ENCODE results near the gene SPAG9.
"Not testable (repeated sequence)": the region's sequence is repeated elsewhere in the genome, so short reads cannot be mapped to it uniquely, and the experiment has no call there.

Gene SPAG9

GRCh38 chr17:51135956-51136355 lies 15.3 kb upstream of the SPAG9 start:
- DNase-seq, result no peak

GRCh38 chr17:51133365-51133764 lies 12.7 kb upstream of the SPAG9 start:
- no peak for DNase-seq

DNA sequence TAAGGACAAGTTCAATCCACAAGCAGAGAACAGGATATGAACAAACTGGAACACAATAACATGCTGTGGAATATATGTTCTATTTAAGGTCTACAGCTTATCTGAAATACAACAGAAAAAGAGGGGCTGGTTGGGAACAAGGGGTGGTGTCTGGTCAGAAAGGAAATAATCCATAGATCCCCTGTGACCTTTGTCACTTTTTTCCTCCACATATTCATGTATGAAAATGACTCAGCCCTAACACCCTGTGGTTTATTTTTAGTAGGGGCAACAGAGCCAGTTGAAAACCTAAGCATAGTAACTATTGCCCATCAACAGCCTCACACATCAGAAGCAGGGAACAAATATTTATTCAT lies 12.3 kb upstream of the SPAG9 start:
- no peak for DNase-seq

GRCh38 chr17:51128076-51128475 lies 7.4 kb upstream of the SPAG9 start:
- peak in 1 of 2 experiments; percentile 24 for DNase-seq

GRCh38 chr17:51124640-51125503 lies 4.2 kb upstream of the SPAG9 start:
- no peak for DNase-seq

DNA sequence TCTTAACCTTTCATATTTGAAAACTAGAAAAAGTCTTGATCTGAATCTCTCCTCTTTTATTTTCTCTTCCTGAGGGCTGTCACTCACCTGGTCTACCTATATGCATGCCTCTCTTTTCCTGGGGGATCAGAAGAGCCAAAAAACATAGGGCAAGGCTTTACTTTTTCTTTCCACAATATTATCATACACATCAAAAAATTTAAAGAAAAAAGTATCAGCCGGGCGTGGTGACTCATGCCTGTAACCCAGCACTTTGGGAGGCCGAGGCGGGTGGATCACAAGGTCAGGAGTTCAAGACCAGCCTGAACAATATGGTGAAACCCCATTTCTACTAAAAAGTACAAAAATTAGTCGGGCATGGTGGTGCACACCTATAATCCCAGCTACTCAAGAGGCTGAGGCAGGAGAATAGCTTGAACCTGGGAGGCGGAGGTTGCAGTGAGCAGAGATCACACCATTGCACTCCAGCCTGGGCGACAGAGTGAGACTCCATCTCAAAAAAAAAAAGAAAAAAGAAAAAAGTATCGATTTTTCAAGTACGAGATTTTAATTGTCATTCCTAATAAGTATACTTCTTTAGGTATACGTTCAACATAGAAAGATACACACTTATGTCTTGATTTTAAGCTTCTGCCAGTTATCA lies 1.9 kb upstream of the SPAG9 start:
- DNase-seq, result peak; percentile 20 to 38

- peak; percentile 92 to 95 for DNase-seq
Observed at GRCh38 chr17:51121620-51122472, 1.2 kb upstream of the SPAG9 start.

- peak in 1 of 2 experiments; percentile 49 for DNase-seq
Observed at GRCh38 chr17:51120357-51120738, 320 bp downstream of the SPAG9 start.

GRCh38 chr17:51119415-51120356 lies 982 bp downstream of the SPAG9 start:
- peak; percentile 42 to 58 for DNase-seq

DNA sequence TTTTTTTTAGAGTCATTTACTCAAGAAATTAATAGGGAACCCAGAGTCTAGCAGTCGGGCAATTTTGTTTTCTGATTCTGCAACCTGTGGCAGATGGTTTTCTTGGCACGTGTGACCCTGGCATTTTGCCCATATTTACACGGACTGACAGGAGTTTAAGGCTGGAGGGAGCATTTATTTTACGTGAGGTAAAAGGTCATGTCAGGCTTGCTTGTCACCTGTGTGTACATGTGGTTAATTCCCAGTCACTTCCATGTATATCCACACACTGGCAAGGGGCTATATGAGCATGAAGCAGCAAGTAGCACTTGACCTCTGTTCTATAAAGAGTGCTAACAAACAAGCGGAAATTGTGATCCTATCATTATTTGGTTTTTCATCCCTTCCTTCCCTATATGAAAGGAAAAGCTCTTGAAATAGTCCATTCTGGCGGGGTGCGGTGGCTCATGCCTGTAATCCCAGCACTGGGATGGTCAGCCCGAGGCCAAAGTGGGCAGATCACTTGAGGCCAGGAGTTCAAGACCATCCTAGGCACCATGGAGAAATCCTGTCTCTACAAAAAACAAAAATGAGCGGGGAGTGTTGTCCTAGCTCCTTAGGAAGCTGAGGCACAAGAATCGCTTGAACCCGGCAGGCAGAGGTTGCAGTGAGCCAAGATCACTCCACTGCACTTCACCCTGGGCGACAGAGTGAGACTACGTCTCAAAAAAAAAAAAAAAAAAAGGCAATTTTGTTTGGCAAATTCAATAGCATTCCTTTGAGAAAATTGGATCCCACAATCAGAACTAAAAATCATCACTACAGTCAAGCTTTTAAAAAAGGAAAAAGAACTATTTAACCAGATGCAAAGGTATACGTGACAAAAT lies 2.1 kb downstream of the SPAG9 start:
- no peak for DNase-seq

- DNase-seq, result no peak
Observed at GRCh38 chr17:51115179-51115578, 5.5 kb downstream of the SPAG9 start.

GRCh38 chr17:51112303-51113222 lies 8.1 kb downstream of the SPAG9 start:
- not testable (repeated sequence) for DNase-seq

DNA sequence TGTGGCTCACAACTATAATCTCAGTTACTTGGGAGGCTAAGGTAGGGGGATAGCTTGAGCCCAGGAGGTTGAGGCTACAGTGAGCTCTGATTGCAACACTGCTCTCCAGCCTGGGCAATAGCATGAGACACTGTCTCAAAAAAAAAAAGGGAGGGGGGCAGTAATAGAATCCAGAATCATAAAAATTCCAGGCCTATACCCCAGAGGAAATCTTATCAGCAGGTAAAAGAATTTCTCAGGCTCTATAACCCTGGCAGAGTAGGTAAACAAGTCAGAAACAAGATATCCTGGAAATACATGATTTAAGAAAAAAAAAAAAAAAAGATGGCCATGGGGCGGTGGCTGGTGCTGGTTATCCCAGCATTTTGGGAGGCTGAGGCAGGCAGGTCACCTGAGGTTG lies 12.9 kb downstream of the SPAG9 start:
- no peak for DNase-seq

GRCh38 chr17:51103451-51103850 lies 17.2 kb downstream of the SPAG9 start:
- DNase-seq, result no peak

- no peak for DNase-seq
Observed at GRCh38 chr17:51103050-51103449, 17.6 kb downstream of the SPAG9 start.

- no peak for DNase-seq
Observed at GRCh38 chr17:51097708-51098446, 22.8 kb downstream of the SPAG9 start.

GRCh38 chr17:51091635-51092034 lies 29.0 kb downstream of the SPAG9 start:
- DNase-seq, result no peak

DNA sequence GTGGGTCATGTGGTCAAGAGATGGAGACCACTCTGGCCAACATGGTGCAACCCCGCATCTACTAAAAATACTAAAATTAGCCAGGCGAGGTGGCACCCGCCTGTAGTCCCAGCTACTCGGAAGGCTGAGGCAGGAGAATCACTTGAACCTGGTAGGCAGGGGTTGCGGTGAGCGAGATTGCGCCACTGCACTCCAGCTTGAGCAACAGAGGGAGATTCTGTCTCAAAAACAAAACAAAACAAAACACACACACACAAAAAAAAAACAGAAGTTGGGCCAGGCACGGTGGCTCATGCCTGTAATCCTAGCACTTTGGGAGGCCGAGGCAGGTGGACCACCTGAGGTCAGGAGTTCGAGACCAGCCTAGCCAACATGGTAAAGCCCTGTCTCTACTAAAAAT lies 31.8 kb downstream of the SPAG9 start:
- not testable (repeated sequence) for DNase-seq

- no peak for DNase-seq
Observed at GRCh38 chr17:51088287-51088686, 32.4 kb downstream of the SPAG9 start.
